H4 (cell line): ENCODE measurements around the gene FRK. TPM values are rescaled to one million over a fixed set of nuclear protein-coding genes. Genes with fewer than 3 reads are reported as not detected.

ENCODE experiments used
- DNase-seq: peaks from one replicate; pipeline ENCODE4 v3.0.0-alpha.2; 2015; ENCODE audit warnings: low spot score
- total RNA-seq: library from RNA; depleted of rRNA; stranded (reverse); fragments of >200 nt; shearing (Covaris generic); gene quantifications from 2 replicates; pipeline ENCODE4 v1.2.3, GENCODE V29; 2014

FRK gene
- total RNA-seq, 1 experiment from 2014 or later = 0.39 TPM

DNA sequence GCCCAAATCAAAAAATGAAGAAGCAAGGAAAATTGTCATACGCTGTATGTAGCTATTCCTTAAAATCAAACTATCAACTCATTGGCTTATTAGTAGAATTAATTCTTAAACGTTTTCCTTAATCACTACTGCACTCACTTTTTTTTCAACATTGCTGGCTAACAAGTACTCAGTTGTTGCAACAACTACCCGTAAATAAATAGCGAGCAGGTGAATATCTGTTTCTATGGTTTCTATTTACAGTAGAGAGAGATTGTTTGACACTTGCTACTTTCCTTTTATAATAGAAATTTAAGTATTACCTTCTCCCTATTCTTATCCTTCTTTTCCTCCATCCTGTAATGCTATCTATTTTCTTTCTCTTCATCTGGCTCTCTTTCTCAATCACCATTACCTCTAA lies 25.1 kb downstream of the FRK start:
- DNase-seq = no peak

- DNase-seq = peak; percentile 27
Observed at GRCh38 chr6:116034327-116034726, 26.4 kb downstream of the FRK start.

- DNase-seq = no peak
Observed at GRCh38 chr6:116033687-116034303, 26.9 kb downstream of the FRK start.

DNA sequence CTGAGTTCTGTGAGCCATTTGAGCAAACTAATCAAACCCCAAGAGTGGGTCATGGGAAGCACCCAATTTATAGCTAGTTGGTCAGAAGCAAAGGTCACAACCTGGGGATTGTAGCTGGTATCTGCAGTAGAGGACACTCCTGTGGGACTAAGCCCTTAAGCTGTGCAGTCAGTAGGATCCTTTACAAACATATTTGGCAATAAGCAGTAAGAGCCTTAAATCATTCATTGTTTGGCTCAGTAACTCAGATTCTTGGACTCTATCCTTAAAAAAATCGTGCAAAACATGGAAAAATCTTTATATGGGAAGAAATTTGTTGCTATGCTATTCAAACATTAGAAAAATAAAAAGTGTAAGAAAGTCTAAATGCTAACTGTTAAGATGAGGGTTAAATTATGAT lies 29.9 kb downstream of the FRK start:
- no peak for DNase-seq

GRCh38 chr6:116029535-116029934 lies 31.2 kb downstream of the FRK start:
- DNase-seq = no peak

- DNase-seq = no peak
Observed at GRCh38 chr6:116028233-116028632, 32.5 kb downstream of the FRK start.

GRCh38 chr6:116027801-116028200 lies 32.9 kb downstream of the FRK start:
- no peak for DNase-seq

DNA sequence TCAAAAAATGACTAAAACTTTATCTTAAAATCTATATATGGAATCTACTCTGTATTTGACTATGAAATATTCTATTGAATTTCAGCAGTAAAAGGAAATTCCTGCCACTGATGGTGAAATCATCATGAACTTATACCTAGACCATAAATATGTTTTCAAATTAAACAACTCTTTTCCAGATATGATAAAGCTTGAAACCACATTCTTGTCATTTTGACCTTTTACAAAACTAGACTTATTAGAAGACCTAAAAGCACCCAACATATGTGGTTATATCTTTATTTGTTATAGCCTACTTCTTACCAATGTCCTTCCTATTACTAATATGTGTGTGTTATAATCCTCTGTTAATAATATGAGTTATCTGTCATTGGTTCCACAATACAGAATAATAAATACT lies 35.3 kb downstream of the FRK start:
- DNase-seq = no peak

- no peak for DNase-seq
Observed at GRCh38 chr6:116022841-116023445, 37.7 kb downstream of the FRK start.

GRCh38 chr6:116020738-116021137 lies 40.0 kb downstream of the FRK start:
- no peak for DNase-seq

- DNase-seq = no peak
Observed at GRCh38 chr6:116019428-116019827, 41.3 kb downstream of the FRK start.

GRCh38 chr6:116018976-116019375 lies 41.7 kb downstream of the FRK start:
- no peak for DNase-seq

DNA sequence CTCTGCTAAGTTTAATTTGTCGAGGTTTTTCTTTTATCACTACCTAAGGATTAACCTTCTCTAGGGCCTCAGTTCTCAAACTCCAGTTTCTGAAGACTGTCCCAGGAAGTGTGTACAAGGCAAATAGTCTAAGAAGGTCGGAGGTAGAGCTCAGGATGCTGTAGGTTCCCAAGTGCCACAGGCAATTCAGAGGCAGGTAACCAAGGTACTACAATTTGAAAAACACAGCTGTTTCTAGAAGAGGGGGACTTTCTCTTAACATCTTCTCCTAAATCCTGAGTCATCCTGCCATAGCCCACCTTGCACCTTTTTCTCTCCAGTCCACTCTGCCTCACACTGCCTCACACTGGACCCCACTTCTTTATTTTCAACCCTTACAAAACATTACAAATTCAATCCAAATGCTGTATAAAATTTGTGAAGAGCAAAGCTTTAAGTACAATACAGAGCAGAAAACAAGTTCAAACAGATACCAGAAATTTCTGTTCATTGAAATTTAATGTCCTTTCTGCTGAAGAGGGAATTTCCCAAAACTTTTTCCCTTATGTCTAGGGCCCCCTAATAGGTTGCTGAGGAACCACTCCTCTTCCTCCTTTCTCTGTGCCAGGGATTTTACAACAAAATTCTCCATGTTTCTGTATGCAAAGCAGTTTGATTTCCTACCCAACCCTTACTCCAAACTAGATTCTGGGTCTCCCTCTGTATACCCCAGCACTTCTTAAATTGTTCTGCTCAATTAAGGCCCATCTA lies 43.0 kb downstream of the FRK start:
- no peak for DNase-seq

- no peak for DNase-seq
Observed at GRCh38 chr6:116016846-116017545, 43.7 kb downstream of the FRK start.

- DNase-seq = no peak
Observed at GRCh38 chr6:116015983-116016382, 44.7 kb downstream of the FRK start.

- DNase-seq = no peak
Observed at GRCh38 chr6:116015561-116015960, 45.1 kb downstream of the FRK start.

GRCh38 chr6:116012951-116013350 lies 47.7 kb downstream of the FRK start:
- no peak for DNase-seq

DNA sequence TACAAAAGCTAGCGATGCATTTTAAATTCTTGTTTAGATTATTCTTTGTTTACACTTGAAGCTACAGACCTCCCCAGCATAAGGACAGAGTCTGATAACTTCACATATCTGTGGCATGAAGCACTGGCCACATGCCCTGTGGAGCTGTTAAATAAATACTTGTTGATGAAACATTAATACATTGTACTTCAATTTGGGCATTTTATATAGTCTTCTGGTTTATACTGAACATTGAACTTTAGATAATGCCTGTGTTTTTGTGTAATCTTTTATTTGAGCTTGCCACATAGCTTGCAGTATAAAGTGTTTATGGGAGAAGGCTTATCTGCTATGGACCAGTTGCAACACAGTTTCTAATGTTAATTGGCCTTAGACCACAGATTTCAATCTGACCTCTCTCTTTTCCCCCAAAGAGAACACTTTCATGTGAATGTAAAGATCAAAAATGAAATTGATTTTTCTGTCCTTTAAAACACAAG lies 48.2 kb downstream of the FRK start:
- peak; percentile 63 for DNase-seq

- DNase-seq = no peak
Observed at GRCh38 chr6:116011520-116011919, 49.2 kb downstream of the FRK start.

DNA sequence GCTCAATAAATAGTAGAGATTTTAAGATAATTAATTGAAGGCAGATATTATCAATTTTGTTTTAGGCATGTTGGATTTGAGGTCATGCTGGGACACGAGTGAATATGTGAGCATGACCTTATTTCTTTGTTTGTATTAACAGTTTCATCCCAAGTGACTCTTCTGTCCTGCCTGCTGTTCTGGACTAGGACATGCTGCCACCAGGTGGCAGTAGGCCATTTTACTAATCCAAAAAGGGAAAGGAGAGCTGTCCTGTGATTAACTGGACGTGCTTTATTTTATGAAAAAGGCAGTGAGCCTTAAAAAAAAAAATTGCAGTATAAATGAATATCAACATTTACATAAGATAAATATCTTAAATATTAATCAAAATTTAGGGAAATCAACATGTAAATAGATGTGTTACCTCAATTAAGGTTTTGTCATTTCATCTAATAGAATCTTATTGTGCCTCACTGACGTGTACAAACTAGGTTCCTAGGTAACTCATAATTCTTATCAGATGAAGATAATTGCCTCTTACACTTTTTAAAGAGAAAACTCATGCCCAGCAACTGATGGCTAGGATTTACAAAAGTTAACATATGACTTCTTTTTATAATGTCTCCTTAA lies 49.8 kb downstream of the FRK start:
- DNase-seq = peak; percentile 45

GRCh38 chr6:116010386-116010785 lies 50.3 kb downstream of the FRK start:
- DNase-seq = no peak
